HS-27A (cell line): Measurements from ENCODE around the gene ZSCAN21.

Source experiments
- DNase-seq: peaks from one replicate; pipeline ENCODE4 v3.0.0-alpha.2; 2012; ENCODE audit warnings: low read depth, missing footprints

ZSCAN21 gene

GRCh38 chr7:100077205-100077604 is 27.6 kb downstream of the ZSCAN21 start:
- no peak for DNase-seq

GRCh38 chr7:100079024-100079560 is 29.5 kb downstream of the ZSCAN21 start:
- DNase-seq: no peak

GRCh38 chr7:100080907-100081534 is 31.4 kb downstream of the ZSCAN21 start:
- no peak for DNase-seq

GRCh38 chr7:100081535-100082102 is 32.0 kb downstream of the ZSCAN21 start, which contains the start of gene ZNF3:
ZNF3 (minus strand) TSS chr7:100081723; CDS start chr7:100077357, 4,366 bp downstream.
- DNase-seq: peak; percentile 88

GRCh38 chr7:100082978-100083377 is 33.4 kb downstream of the ZSCAN21 start:
- no peak for DNase-seq

GRCh38 chr7:100085515-100085914 is 35.9 kb downstream of the ZSCAN21 start:
- DNase-seq: no peak

- DNase-seq: peak; percentile 77
Measured at GRCh38 chr7:100087055-100087750, 37.6 kb downstream of the ZSCAN21 start.

GRCh38 chr7:100088095-100088620 is 38.6 kb downstream of the ZSCAN21 start:
- DNase-seq: no peak

- no peak for DNase-seq
Measured at GRCh38 chr7:100088621-100089457, 39.3 kb downstream of the ZSCAN21 start, which contains the start of gene COPS6. COPS6 (plus strand) TSS chr7:100088969; CDS start chr7:100088991, 22 bp downstream.

GRCh38 chr7:100089458-100090196 is 40.1 kb downstream of the ZSCAN21 start:
- DNase-seq: no peak

- DNase-seq: no peak
Measured at GRCh38 chr7:100090527-100091410, 41.2 kb downstream of the ZSCAN21 start.

- DNase-seq: no peak
Measured at GRCh38 chr7:100091411-100092181, 42.0 kb downstream of the ZSCAN21 start.

- DNase-seq: no peak
Measured at GRCh38 chr7:100093054-100093453, 43.5 kb downstream of the ZSCAN21 start.

GRCh38 chr7:100093498-100093897 is 43.9 kb downstream of the ZSCAN21 start:
- no peak for DNase-seq

- DNase-seq: no peak
Measured at GRCh38 chr7:100093925-100094486, 44.4 kb downstream of the ZSCAN21 start.

- no peak for DNase-seq
Measured at GRCh38 chr7:100095289-100095688, 45.7 kb downstream of the ZSCAN21 start.

- no peak for DNase-seq
Measured at GRCh38 chr7:100095704-100096103, 46.1 kb downstream of the ZSCAN21 start.

GRCh38 chr7:100098913-100099312 is 49.3 kb downstream of the ZSCAN21 start:
- no peak for DNase-seq

- DNase-seq: no peak
Measured at GRCh38 chr7:100099452-100099851, 49.9 kb downstream of the ZSCAN21 start.
